Mesenchymal stem cell (in vitro differentiated cells and primary cell): ENCODE data around the gene SLC17A3.

ENCODE experiments used
- DNase-seq: peaks from one replicate; pipeline ENCODE4 v3.0.0-alpha.2; 2013
- H2AFZ ChIP-seq: one replicate; pipeline ENCODE4 v1.6.1; 2013; ENCODE audit warnings: low read depth, mild to moderate bottlenecking, control low read depth, inconsistent platforms, low read length, moderate library complexity
- H2AK5ac ChIP-seq: 2 replicates; pipeline ENCODE4 v1.6.1; 2013; ENCODE audit warnings: low read length, moderate library complexity, mild to moderate bottlenecking, inconsistent platforms; ENCODE audit not compliant: severe bottlenecking
- H2BK120ac ChIP-seq: one replicate; pipeline ENCODE4 v1.6.1; 2013; ENCODE audit warnings: low read depth, mild to moderate bottlenecking, inconsistent platforms, low read length, moderate library complexity
- H2BK12ac ChIP-seq, 2 experiments: one replicate each; pipeline ENCODE4 v1.6.1; 2013; ENCODE audit warnings: inconsistent platforms in 2 of 2, low read length in 2 of 2, mild to moderate bottlenecking in 2 of 2, moderate library complexity in 2 of 2, control low read depth in 1 of 2
- H2BK15ac ChIP-seq: one replicate; pipeline ENCODE4 v1.6.1; 2013; ENCODE audit warnings: mild to moderate bottlenecking, low read depth, inconsistent platforms; ENCODE audit not compliant: poor library complexity, severe bottlenecking
- H2BK5ac ChIP-seq: 2 replicates; pipeline ENCODE4 v1.6.1; 2013; ENCODE audit warnings: low read depth, mild to moderate bottlenecking, low read length, control low read depth, inconsistent platforms; ENCODE audit not compliant: poor library complexity, severe bottlenecking
- H3K14ac ChIP-seq, 2 experiments: one replicate each; pipeline ENCODE4 v1.6.1; 2013; ENCODE audit warnings: inconsistent platforms in 2 of 2, low read length in 2 of 2, control low read depth in 1 of 2, mild to moderate bottlenecking in 1 of 2, moderate library complexity in 1 of 2
- H3K18ac ChIP-seq, 2 experiments: one replicate each; pipeline ENCODE4 v1.6.1; 2013; ENCODE audit warnings: inconsistent platforms in 2 of 2, low read length in 2 of 2, control low read depth in 1 of 2, low read depth in 1 of 2, mild to moderate bottlenecking in 1 of 2
- H3K23ac ChIP-seq, 2 experiments: one replicate each; pipeline ENCODE4 v1.6.1; 2013; ENCODE audit warnings: inconsistent platforms in 2 of 2, low read length in 2 of 2, mild to moderate bottlenecking in 2 of 2, moderate library complexity in 2 of 2, control low read depth in 1 of 2
- H3K27ac ChIP-seq: 2 replicates; pipeline ENCODE4 v1.5.1; 2013; ENCODE audit warnings: mild to moderate bottlenecking, moderate library complexity, low read length, control low read depth, inconsistent platforms; ENCODE audit not compliant: poor library complexity, severe bottlenecking
- H3K27me3 ChIP-seq, 2 experiments: 2 replicates each; pipeline versions ENCODE4 v1.6.1 to v1.7.0; 2013; ENCODE audit warnings: low read length in 2 of 2, mild to moderate bottlenecking in 2 of 2, moderate library complexity in 2 of 2, control low read depth in 1 of 2, inconsistent platforms in 1 of 2; ENCODE audit not compliant: control insufficient read depth in 1 of 2, insufficient read depth in 1 of 2
- H3K36me3 ChIP-seq, 2 experiments: 2 replicates each; pipeline versions ENCODE4 v1.6.1 to v1.7.0; 2013; ENCODE audit warnings: low read length in 2 of 2, control low read depth in 1 of 2, inconsistent platforms in 1 of 2, low read depth in 1 of 2, mild to moderate bottlenecking in 1 of 2; ENCODE audit not compliant: insufficient read depth in 2 of 2, control insufficient read depth in 1 of 2
- H3K4ac ChIP-seq, 2 experiments: one replicate each; pipeline ENCODE4 v1.6.1; 2013; ENCODE audit warnings: inconsistent platforms in 2 of 2, low read length in 2 of 2, mild to moderate bottlenecking in 2 of 2, moderate library complexity in 2 of 2, control low read depth in 1 of 2, low read depth in 1 of 2
- H3K4me1 ChIP-seq: 2 replicates; pipeline ENCODE4 v1.6.1; 2013; ENCODE audit warnings: low read depth, low read length, control low read depth; ENCODE audit not compliant: control insufficient read depth, insufficient read depth
- H3K4me2 ChIP-seq: 2 replicates; pipeline ENCODE4 v1.6.1; 2013; ENCODE audit warnings: low read length, mild to moderate bottlenecking, inconsistent platforms; ENCODE audit not compliant: poor library complexity, severe bottlenecking
- H3K4me3 ChIP-seq, 2 experiments: 2 replicates each; pipeline versions ENCODE4 v1.5.1 to v1.7.0; 2013; ENCODE audit warnings: low read length in 2 of 2, mild to moderate bottlenecking in 2 of 2, control low read depth in 1 of 2, low read depth in 1 of 2; ENCODE audit not compliant: insufficient read depth in 1 of 2
- H3K79me1 ChIP-seq: replicated peaks from 2 replicates; pipeline ENCODE4 v1.6.1; 2013; ENCODE audit warnings: mild to moderate bottlenecking, control low read depth, low read length, inconsistent platforms; ENCODE audit not compliant: poor library complexity, severe bottlenecking
- H3K9ac ChIP-seq: 2 replicates; pipeline ENCODE4 v1.7.0; 2013; ENCODE audit warnings: mild to moderate bottlenecking, low read length, moderate library complexity
- H3K9me3 ChIP-seq: 2 replicates; pipeline ENCODE4 v1.7.0; 2013; ENCODE audit warnings: mild to moderate bottlenecking, low read length; ENCODE audit not compliant: control insufficient read depth
- H4K8ac ChIP-seq: one replicate; pipeline ENCODE4 v1.6.1; 2013; ENCODE audit warnings: inconsistent platforms, mild to moderate bottlenecking, low read length, moderate library complexity
- H4K91ac ChIP-seq: one replicate; pipeline ENCODE4 v1.6.1; 2013; ENCODE audit warnings: mild to moderate bottlenecking, low read length, inconsistent platforms
- WGBS: methylation state at CpG from one replicate; pipeline ENCODE4 v1.1.7; 2013; ENCODE audit warnings: mixed read lengths; 5-methylcytosine and 5-hydroxymethylcytosine counted together

The SLC17A3 gene

DNA sequence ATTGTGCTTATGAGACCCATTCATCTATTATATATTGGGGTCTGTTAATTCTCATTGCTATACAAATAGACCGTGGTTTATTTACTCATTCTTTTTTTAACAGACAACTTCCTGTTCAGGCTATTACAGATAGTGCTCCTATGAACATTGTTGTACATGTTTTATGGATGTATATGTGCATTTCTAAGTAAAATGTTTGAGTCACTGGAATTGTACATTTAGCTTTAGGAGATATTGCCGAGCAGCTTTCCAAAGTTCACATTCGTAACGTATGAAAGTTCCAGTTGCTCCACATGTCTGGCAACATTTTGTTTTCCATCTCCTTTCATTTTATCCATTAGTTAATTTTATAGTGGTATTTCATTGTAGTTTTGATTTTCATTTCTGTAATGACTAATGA lies 37.3 kb upstream of the SLC17A3 start:
- H2BK5ac ChIP-seq = no peak overlapping the region
- H3K27ac ChIP-seq = no peak overlapping the region
- WGBS = 100% methylated on average over 1 of the region's 4 CpGs
- H3K9me3 ChIP-seq = no peaks in the 10 kb centered on the region
- no peak overlapping the region for H3K18ac ChIP-seq
- no peak overlapping the region for H2AK5ac ChIP-seq
- H3K4ac ChIP-seq = no peak overlapping the region
- H3K4me3 ChIP-seq = no peak overlapping the region
- H2BK12ac ChIP-seq = no peak overlapping the region
- H3K79me1 ChIP-seq = no peaks in the 10 kb centered on the region
- no peak overlapping the region for H3K23ac ChIP-seq
- H3K27me3 ChIP-seq = no peaks in the 10 kb centered on the region
- no peak overlapping the region for H4K8ac ChIP-seq
- no peak for DNase-seq
- no peak overlapping the region for H4K91ac ChIP-seq
- H3K4me1 ChIP-seq = no peaks in the 10 kb centered on the region
- H3K14ac ChIP-seq = no peak overlapping the region
- H2BK120ac ChIP-seq = no peak overlapping the region
- no peak overlapping the region for H3K4me2 ChIP-seq
- H2BK15ac ChIP-seq = no peak overlapping the region
- H3K36me3 ChIP-seq = no peaks in the 10 kb centered on the region
- no peak overlapping the region for H3K9ac ChIP-seq
- no peak overlapping the region for H2AFZ ChIP-seq

DNA sequence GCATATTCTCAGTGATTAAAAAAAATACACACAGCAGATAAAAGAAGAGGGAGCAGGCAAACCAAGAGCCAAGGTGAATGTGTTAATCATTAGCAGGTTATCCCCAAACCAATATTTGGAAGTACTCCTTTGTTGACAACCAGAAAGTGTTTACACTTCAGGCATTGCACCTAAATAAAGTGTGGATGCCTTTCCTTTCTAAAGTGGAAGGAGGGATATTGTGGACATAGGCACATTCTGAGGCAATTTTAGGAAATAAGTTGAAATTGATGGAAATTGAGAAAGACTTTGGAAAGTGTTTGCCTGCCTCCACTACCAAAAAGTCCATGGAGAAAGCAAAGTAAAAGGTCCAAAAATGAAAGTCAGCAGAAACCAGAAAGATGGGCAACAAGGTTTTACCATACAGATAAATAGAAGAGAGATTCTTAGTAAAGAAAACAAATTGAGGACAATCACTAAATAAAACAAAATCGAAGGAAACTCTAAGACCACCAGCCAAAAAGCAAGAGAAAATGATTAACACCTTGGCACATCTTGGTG lies 33.5 kb upstream of the SLC17A3 start:
- no peak overlapping the region for H3K9ac ChIP-seq
- H3K36me3 ChIP-seq = no peaks in the 10 kb centered on the region
- H3K27me3 ChIP-seq = no peaks in the 10 kb centered on the region
- H3K23ac ChIP-seq = no peak overlapping the region
- 0% methylated on average over 1 of the region's 1 CpG for WGBS
- no peak overlapping the region for H2AFZ ChIP-seq
- no peak overlapping the region for H3K4me2 ChIP-seq
- H3K4me3 ChIP-seq = no peak overlapping the region
- no peak overlapping the region for H3K14ac ChIP-seq
- H3K4ac ChIP-seq = no peak overlapping the region
- no peaks in the 10 kb centered on the region for H3K79me1 ChIP-seq
- no peak overlapping the region for H2BK15ac ChIP-seq
- H2BK5ac ChIP-seq = no peak overlapping the region
- no peak overlapping the region for H2BK12ac ChIP-seq
- H3K9me3 ChIP-seq = no peaks in the 10 kb centered on the region
- no peak overlapping the region for H3K18ac ChIP-seq
- no peak for DNase-seq
- no peak overlapping the region for H3K27ac ChIP-seq
- H4K8ac ChIP-seq = no peak overlapping the region
- H2AK5ac ChIP-seq = no peak overlapping the region
- H4K91ac ChIP-seq = no peak overlapping the region
- H2BK120ac ChIP-seq = no peak overlapping the region
- no peaks in the 10 kb centered on the region for H3K4me1 ChIP-seq

DNA sequence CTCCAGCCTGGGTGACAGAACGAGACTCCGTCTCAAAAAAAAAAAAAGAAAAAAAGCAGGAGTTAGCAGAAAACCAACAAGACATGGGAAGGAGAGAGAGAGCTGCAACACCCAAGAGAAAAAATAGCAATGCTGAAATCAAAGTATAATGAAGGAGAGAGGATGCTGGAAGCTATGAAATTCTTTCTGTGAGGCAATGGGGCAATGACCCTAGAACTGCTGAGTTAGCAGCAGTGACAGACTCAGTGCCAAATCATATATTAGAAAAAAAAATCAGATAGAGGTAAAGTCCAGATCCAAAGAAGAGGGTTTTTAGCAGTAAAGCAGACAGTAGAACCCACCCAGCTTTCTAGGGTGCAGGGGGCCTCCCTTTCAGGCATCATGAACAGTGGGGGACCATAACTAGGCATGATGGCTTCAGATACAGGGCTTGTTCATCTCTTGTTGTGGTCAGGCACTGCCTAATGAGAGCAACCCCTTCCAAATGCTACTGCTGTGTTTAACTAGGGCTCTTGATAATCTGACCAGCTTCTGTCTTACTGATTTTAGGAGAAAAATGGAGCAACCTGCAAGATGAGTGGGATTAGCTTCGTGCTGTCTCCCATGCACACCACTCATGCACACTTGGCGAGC lies 29.5 kb upstream of the SLC17A3 start:
- Histone ChIP-seq H3K23ac (no peak overlapping the region), H3K79me1 (no peaks in the 10 kb centered on the region), H3K4me1 (peaks cover 1% of the 10 kb centered on the region), H3K4me3 (no peak overlapping the region), H2AK5ac (no peak overlapping the region), H4K8ac (no peak overlapping the region), H2BK120ac (no peak overlapping the region), H2BK5ac (no peak overlapping the region), H3K18ac (no peak overlapping the region), H4K91ac (no peak overlapping the region), H2BK12ac (no peak overlapping the region), H3K4me2 (no peak overlapping the region), H3K9me3 (no peaks in the 10 kb centered on the region), H3K36me3 (no peaks in the 10 kb centered on the region), H3K4ac (no peak overlapping the region), H3K27ac (no peak overlapping the region), H2BK15ac (no peak overlapping the region), H2AFZ (no peak overlapping the region), H3K14ac (no peak overlapping the region), H3K9ac (no peak overlapping the region), H3K27me3 (no peaks in the 10 kb centered on the region)
- DNase-seq = no peak
- WGBS = 94% methylated on average over 3 of the region's 4 CpGs

DNA sequence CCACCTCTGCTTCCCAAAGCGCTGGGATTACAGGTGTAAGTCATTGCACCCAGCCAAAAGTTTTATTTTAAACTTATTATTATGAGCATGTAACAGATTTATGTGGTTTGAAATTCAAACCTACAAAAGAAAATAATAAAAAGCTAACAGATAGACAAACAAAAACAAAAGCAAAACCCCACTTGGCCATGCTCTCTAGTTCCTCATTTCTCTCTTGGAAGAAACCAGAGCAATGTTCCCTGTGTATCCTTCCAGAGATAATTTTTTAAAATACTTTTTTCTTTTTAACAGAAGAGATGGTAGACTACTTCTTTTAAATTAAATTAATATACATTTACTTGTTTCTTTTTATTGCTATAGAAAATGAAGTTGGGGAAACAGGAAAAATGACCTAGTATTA lies 28.0 kb upstream of the SLC17A3 start:
- no peak overlapping the region for H4K8ac ChIP-seq
- H2BK120ac ChIP-seq = no peak overlapping the region
- no peak overlapping the region for H2AFZ ChIP-seq
- no peak overlapping the region for H4K91ac ChIP-seq
- no peak overlapping the region for H3K4me3 ChIP-seq
- H3K23ac ChIP-seq = no peak overlapping the region
- no peaks in the 10 kb centered on the region for H3K36me3 ChIP-seq
- H3K9ac ChIP-seq = no peak overlapping the region
- H3K4ac ChIP-seq = no peak overlapping the region
- no peak overlapping the region for H3K18ac ChIP-seq
- no peaks in the 10 kb centered on the region for H3K79me1 ChIP-seq
- WGBS = no CpG with 5 or more reads among the region's 1 CpG
- H3K27ac ChIP-seq = no peak overlapping the region
- no peak overlapping the region for H2AK5ac ChIP-seq
- H3K4me1 ChIP-seq = peaks cover 6% of the 10 kb centered on the region
- H3K14ac ChIP-seq = no peak overlapping the region
- H2BK12ac ChIP-seq = no peak overlapping the region
- no peaks in the 10 kb centered on the region for H3K9me3 ChIP-seq
- no peak overlapping the region for H2BK5ac ChIP-seq
- H3K4me2 ChIP-seq = no peak overlapping the region
- no peak for DNase-seq
- no peak overlapping the region for H2BK15ac ChIP-seq
- H3K27me3 ChIP-seq = no peaks in the 10 kb centered on the region
